Activated CD8-positive, alpha-beta memory T cell treated with anti-CD3 and anti-CD28 coated beads, Interleukin-2, amount 50 U/mL, for 4 hours (primary cell): ENCODE measurements around the gene EHBP1L1.

Source experiments
- DNase-seq: peaks from one replicate; pipeline ENCODE4 v3.0.0-alpha.2; 2020

The EHBP1L1 gene

DNA sequence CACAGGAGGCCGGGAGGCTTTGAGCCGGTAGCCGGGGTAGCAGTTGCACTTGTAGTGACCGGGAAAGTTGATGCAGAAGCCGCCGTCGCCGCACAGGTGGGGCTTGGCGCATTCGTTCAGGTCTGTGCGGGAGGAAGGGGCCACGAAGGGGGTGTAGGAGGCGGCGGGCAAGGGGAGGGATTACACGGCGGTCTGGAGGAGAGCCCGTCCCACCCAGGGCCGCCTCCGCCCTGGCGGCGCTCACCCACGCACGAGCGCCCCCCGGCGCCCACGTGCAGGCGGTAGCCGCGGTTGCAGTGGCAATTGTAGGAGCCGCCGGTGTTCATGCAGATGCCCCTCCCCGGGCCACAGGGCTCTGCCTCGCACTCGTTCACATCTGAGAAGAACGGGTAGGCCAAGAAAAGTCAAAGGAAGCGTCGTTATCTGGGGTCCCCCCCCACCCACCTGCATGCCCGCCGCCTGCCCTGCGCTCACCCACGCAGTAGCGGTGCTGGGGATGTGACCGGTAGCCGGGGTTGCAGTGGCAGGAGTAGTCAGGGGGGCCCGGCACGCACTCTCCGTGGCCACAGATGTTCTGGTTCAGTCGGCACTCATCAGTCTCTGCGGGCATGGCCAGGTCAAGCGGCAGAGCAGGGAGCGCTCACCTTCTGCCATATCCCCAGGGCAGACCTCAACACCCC is 28.3 kb upstream of the EHBP1L1 start:
- peak; percentile 52 for DNase-seq

DNA sequence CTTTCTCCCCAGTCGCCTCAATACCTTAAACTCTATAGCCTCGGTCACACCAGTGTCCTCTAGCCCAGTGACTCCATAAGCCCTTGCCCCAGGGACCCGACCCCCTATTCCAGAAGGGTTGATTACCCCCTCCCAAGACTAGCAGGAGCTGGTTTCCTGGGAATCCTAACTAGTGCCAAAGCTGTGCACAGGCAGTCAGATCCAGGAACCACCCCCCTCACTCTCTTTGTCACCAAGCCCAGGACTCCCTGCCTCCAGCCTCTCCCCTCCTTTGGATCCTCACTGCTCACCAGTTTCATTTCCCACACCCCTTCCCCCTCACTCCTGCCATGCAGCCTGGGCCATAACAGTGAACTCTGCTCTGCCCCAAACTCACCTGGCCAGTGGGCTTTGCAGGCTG is 27.5 kb upstream of the EHBP1L1 start:
- DNase-seq = no peak

DNA sequence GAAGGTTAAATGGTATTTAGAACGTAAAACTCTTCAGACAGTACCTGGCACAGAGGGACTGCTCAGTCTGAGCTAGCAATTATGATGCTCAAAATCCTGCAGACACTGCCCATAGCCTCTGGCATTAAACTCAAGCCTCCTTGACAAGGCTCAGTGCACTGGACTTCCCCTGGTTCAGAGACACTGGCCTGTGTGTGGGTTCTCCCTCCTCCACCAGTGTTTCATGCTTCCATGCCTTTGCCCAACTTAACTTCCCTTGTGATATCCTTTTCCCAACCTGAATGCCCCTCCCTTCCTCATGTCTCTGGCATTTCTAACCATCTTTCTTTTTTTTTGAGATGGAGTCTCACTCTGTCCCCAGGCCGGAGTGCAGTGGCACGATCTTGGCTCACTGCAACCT is 26.8 kb upstream of the EHBP1L1 start:
- DNase-seq = no peak

DNA sequence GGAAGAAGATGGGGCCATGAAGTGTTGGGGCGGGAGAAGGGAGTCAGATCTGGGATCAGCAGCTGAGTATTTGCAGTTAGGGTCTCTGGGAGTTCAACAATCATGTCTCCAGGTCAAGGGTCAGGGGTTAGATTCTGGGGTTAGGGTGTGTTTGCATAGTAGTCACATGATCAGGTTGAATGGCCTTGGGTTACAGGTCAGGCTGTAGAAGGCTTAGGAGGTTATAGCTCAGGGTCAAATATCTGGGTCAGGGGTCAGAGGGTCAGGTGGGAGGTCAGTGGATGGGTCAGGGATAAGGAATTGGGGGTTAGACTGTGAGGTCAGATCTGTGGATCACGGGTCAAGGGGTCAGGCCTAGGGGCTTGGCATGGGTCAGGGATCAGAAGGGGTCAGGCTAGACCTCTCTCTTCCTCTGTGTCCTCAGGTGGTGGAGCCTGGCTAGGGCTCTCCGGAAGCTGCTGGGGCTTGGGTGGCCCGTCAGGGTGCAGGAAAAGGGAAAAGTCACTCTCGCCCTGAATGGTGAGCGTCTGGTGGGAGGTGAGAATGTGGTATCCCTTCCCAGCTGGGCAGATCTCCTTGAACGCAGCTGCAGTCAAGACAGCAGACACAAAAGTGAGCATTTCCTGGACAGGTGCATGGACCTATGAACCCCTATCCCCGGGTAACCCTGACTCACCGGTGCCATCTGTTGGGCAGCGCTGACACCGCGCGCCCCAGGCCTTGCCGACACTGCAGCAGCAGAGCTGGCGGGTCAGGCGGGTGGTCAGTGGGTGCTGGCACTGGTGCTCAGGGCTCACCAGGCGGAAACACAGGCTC is 24.1 kb upstream of the EHBP1L1 start:
- DNase-seq = peak; percentile 71

DNA sequence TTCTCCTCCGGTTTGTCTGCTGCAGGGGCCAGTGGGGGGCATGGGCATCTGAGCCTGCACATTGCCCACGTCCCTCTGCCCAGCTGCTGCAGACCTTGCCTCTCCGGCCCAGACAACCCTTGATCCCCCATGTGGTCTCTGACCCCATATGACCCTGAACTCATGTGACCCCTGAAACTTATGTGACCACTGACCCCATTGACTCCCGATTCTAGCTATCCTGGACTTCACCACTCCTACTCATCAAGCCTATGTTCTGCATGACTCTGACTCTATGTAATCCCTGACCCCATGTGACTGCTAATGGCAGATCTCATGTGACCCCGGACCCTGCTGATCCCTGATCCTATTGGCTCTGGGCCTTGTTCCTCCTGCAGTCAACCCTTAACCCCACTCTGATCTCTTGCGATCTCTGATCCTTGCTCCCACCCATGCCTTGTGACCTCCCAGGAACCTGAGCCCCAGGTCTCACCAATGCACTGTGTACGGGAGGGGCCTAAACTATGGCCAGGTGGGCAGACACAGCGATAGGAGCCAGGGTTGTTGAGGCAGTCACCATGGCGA is 23.4 kb upstream of the EHBP1L1 start:
- no peak for DNase-seq

DNA sequence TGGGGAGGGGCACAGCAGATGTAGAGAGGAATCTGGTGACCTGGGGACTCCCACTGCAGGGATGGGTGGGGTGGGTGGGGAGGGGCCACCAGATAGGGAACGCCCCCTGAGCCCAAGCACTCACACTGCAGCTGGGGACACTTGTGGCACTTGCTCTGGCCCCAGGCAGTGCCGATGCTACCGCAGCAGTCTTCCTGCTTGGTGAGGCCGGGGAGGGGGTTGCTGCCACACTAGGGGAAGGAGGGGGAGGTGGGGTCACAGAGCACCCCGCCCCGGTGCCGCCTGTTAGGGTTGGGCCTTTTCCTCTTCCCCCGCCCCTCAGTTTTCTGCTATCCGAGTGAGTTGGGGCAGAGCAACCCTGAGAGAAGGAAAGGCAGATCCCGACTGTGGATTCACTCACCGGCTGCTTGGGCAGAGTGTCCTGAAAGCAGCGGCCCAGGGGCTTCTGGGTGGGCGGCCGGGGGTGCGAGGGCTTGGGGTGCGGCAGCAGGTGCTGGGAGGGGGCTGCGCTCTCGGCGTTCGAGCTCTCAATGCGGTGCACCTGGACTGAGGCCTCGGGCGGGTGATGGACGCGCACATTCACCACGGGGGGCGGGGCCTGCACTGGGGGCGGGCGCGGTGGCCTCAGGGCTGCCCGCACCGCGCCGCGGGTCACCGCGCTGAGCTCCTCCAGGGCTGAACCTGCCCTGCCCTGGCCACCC is 22.4 kb upstream of the EHBP1L1 start:
- DNase-seq = peak; percentile 60

DNA sequence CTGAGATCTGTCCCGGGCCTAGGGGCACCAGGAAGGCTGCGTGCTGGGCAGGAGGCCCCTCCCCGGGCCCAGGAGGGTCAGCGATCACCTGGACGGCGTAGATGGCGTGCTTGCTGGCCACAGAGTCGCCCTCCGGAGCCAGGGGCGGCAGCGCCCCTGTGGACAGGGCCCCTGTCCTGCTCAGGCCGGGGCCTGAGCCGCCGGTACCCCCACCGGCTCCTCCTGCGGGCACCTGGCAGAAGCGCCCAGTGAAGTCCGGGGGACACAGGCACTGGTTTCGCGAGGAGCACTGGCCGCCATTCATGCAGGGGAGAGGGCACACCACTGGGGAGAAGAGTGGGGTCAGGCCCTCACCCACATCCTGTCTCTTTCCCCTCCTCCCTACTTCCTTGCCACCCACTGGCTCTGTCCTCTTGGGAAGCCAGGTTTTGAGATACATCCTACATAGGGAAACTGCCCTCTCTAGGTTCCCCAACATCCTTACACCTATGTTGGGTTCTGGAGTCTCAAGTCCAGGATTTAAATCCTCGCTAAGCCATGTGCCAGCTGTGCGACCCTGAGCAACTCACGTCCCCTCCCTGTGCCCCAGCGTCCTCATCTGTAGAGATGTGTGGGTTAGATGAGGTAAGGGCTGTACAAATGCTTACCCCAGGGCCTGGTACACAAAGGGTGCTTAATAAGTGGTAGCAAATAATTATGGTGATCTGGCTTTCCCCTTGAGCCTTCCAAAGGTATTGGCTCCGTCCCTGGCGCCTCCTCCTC is 21.6 kb upstream of the EHBP1L1 start:
- no peak for DNase-seq

DNA sequence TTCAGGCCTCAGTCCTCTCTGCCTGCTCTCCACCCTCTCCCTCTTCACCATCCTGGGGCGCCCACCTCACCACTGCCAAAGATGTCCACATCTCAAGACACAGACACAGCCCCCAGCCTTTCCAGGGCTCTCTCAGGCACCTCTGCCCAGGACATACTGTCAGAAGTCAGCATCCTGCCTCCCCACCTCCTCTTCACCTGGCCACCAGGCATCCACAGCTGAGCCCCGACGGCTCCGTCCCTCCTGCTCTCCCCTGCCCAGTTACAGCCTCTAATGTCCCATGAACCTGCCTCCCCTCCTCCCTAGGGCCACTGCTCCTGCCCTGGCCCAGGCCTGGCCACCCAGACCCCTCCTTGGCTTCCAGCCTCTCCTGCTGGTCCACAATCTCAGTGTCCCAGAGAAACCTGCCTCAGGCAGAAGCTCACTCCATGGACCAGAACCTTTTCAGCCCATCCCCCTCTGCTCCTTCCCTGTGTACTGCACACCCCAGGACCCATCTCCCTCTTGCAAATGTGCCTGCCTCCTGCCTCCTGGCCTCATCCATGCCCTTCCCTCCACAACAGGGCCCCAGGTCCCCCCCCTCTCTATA is 20.9 kb upstream of the EHBP1L1 start:
- no peak for DNase-seq

DNA sequence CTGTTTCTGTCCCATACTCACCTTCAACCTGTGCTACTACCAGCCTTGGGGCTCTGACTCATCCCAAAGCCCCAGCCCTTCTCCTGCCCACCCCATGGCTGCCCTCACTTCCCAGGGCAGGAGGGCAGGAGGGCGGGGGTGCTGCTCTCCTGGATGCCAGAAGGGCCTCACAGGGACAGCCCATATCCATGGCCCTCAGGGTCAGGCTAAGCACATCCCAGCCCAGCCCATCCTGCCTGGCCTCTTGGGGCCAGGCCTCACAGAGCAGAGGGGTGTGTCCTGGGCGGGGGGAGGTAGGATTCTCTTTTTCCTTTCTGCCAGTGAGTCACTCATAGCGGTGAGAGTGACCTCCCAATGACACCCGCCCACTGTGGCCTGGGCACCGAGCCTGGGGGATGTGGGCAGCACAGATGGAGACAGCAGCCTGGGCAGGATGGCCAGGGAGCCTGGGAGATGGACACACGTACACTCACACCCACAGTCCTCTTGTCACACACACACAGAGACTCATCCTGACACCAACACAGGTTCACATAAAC is 20.1 kb upstream of the EHBP1L1 start:
- DNase-seq = no peak

DNA sequence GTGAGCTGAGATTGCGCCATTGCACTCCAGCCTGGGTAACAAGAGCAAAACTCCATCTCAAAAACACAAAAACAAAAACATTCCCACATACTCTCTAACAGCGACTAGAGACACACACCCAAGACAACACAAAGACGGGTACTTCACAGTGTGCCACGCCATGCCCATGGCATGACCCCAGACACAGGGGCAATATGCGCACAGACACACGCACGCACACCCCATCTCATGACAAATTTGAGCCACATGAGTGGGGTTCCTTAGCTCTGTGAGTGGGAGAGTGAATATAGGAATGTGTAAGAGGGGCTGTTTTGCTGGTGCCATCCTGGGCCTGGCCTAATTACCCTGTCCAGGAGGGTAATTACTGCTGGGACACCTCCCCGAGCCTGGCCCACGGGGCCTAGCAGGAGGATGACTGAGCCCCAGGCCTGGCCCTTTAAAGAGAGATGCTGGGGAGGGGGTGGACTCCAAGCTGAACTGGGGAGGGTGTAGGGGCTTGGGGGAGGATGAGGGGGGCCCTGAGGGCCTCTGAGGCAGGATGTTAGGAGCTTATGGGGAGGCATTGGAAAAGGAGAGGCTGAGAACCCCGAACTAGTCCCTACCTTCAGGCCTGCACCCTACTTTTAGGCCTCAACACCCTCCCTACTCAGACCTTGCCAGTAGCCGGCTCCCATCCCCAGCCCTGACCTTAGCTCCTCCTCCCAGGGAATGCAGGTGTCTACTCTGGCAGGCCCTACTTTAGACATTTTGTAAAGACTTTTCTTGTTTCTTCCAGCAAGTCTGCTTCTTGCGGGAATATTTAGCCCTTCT is 19.2 kb upstream of the EHBP1L1 start:
- DNase-seq = no peak

DNA sequence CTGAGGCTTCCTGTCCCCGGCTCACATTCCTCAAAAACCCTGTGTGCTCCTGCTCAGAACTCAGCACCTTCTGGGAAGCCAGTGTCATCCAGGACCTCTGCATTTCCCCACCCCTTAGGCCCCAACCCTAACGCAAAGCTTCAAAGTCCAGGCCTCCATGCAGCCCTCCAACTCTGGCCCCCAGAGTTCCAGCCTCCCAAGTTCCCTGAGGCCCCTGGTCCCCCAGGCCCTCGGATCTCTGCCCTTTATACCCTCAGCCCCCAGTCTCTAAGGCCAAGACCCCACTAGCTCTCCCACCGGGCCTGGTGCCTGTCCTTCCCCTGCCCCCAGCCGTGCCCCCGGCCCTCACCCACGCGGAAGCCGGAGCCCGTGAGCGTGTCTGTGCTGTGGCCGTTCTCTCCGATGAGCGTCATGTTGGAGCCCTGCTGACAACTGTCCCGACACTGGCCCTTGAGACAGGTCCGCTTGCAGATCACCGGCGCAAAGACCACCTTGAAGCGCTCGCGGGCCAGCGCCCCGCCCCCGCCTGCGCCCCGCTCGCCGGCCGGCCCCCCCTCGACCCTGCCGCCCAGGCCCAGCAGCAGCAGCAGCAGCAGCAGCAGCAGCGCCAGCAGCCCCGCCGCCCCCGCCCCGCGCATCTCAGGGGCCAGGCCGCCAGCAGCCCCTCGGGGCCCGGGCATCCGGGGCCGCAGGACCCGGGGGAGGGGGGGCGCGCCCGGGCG is 18.4 kb upstream of the EHBP1L1 start:
- no peak for DNase-seq

DNA sequence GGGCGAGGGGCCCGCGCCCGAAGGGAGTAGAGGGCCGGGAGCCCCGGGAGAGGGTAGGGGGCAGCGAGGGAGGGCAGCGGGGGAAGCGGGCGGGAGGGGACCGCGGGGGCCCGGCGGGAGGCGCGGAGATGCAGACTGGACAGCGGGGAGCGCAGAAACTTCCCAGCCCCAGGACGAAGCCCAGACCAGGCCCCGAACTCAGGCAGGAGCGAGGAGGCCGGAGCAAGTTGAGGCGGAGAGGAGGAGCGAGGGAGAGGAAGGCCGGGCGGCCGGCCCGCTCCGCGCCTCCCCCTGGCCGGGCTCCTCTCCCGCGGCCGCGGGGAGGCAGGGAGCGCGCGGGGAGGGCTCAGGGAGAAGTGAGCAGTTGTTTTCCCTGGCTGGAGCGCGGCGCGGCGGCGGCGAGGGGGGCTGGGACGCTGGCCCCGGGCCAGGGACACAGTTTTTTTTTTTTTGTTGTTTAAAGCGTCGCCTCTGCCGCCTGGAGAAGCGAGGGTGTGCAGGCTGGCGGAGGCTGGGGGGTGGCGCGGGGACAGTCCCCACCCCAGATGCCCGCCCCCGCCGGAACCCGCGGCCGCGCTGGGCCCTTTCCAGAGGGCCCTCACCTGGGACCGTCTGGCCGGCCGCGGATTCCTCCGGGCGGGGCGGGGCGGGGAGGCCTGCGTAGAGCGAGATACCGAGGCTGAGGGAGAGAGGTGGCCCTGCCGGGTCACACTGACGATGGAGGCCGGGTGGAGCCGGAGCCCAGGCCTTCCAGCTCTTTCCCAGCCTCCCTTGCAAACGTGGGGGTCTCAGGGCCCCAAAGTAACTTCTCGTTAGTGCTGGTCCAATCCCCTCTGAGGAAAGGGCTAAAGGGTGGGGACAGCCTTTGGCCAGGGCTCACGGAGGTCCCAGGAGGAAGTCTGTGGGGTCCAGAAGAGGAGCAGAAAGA is 17.6 kb upstream of the EHBP1L1 start, which contains the start of gene LTBP3:
Gene LTBP3 (minus strand): TSS at position 358 of the 928 bp plus-strand sequence. CDS start 400 bp downstream, outside the sequence.
- peak; percentile 40 for DNase-seq

DNA sequence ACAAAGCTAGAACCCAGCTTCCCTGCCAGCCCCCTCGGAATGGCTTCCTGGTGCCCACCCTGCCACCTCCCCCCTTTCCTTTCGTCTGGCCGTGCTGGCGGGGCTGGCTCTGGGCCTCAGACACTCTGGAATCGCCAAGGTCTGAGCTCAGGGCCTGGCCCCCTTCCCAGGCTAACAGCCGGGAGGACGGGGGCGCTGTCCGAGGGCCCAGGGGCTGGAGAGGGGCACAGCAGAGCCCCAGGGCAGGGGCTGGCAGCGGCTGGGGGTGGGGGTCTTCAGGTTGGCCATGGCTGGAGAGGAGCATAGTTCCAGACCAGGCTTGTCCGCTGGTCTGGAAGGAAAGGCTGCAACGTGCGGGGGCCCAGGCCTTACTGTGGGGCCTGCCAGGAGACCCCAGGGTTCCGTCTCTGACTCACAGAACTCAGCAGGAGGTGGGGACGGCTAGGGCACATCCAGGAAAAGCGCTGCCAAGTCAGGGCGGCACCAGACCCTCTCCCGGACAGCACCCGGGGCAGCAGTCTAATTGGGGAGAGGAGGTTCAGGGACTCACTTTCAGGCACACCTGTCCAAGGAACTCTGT is 16.8 kb upstream of the EHBP1L1 start:
- no peak for DNase-seq

DNA sequence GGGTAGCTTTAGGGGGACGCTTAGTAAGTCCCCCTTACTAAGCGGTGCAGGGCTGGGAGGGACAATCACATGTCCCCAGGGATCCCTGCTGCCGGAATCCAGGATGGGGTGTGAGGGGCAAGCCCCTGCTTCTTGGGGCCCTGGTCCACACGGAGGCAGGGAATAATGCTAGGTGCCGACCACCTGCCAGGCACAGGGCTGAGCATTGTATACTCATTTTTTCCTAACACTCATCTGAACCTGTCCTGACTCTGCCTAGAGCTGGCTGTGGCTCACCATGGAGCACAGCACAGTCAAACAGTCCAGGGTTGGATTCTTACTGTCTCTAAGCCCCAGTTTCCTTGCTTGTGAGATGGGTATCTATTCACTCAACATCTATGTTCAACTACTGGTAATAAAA is 16.3 kb upstream of the EHBP1L1 start:
- DNase-seq = no peak

DNA sequence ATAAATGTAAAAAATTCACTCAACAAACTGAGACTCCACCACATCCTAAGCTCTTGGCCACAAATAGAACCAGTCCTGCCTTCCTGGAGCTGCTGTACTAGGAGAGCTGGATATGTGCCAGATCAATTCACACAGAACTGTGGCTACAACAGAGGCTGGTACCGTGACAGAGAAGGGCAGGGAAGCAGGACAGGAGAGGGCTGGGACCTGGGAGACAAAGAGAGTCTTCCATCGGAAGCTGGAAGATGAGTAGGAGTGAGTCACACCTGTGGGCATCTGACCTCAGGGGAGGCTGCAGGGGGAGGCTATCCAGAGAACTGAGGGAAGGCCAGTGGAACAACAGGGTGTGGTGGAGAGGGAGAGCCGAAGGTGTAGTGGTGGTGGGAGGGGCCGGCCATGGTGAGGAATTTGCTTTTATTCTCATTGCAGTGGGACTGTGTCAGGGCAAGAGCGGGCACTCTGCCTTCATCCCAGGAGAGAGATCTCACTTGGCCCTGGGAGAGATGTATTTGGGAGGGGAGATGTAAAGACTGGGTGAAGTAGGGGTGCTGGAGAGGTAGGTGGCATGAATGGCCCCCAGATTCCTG is 15.8 kb upstream of the EHBP1L1 start:
- no peak for DNase-seq

DNA sequence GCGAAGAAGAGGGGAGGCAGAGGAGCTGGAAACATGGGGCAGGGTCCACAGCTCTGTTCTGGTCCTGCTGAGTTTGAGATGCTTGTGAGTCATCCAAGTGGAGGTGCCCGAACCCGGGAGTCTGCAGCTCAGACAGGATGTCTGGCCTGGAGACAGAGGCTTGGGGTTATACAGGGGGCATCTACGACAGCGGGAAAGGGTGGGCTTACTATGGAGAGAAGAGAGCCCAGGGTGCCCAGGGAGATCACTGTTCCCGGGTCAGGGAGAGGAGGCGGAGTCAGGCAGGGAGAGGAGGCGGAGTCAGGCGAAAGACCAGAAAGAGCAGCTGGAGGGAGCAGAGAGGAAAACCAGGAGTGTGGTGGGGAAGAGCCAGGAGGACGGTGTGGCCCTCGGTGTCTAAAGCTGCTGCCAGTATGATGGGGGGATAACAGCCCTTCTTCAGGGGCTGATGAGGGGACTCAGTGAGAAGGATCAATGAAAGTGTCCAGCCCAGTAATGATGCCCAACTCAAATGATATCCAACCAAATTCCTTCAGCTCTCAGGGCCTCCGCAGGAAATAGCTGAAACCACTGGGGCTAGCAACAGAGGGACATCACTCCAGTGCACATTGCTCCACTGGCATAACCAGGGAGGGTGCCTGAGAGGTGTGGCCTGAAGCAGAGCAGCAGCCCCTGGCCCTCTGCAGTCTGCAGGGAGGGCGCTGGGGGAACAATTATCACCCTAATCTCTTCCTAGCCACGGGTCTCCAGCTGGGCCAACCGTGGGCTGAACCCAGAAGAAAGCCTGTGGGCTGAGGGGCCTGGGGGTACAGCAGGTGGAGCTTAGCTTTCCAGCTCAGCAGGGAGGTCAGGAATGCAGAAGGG is 15.1 kb upstream of the EHBP1L1 start:
- DNase-seq = no peak

DNA sequence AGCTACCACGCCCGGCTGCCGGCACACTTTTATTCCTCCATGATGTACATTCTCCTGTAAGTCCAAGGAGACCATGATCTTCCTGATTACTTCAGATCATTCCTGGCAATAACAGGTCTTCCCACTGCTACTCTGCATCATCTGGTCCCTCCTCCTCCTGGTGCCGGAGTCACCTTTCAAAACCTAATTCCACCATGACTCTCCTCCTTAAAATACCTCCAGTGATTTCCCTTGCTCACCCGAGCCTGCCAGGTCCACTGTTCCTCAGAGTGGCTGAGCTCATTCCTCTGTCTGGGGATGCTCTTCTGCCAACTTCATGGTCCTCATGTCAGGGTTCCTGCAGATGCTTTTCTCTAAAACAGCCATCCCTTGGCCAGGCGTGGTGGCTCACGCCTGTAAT is 13.8 kb upstream of the EHBP1L1 start:
- no peak for DNase-seq
